Stimulated activated naive CD8-positive, alpha-beta T cell treated with anti-CD3 and anti-CD28 coated beads, Interleukin-15, Interleukin-2, amounts not matched to agents 100 ng/mL and 50 ng/mL, for 24 hours (primary cell): ENCODE measurements around the gene FASTK.

Experiments used
- H3K27ac Mint-ChIP-seq: one replicate; pipeline ENCODE4 v1.8.0; 2021; ENCODE audit warnings: mild to moderate bottlenecking, mixed read lengths
- H3K27me3 Mint-ChIP-seq: one replicate; pipeline ENCODE4 v1.8.0; 2021; ENCODE audit warnings: mixed read lengths
- H3K36me3 Mint-ChIP-seq: one replicate; pipeline ENCODE4 v1.8.0; 2021; ENCODE audit warnings: low read depth, mixed read lengths
- H3K4me1 Mint-ChIP-seq: one replicate; pipeline ENCODE4 v1.8.0; 2021; ENCODE audit warnings: low read depth, mixed read lengths
- H3K4me3 Mint-ChIP-seq: one replicate; pipeline ENCODE4 v1.8.0; 2021; ENCODE audit warnings: mild to moderate bottlenecking, mixed read lengths
- H3K9me3 Mint-ChIP-seq: one replicate; pipeline ENCODE4 v1.8.0; 2021; ENCODE audit warnings: mixed read lengths

FASTK gene

GRCh38 chr7:151071032-151071866 is 9.4 kb downstream of the FASTK start:
- H3K27ac Mint-ChIP-seq = no peak overlapping the region

DNA sequence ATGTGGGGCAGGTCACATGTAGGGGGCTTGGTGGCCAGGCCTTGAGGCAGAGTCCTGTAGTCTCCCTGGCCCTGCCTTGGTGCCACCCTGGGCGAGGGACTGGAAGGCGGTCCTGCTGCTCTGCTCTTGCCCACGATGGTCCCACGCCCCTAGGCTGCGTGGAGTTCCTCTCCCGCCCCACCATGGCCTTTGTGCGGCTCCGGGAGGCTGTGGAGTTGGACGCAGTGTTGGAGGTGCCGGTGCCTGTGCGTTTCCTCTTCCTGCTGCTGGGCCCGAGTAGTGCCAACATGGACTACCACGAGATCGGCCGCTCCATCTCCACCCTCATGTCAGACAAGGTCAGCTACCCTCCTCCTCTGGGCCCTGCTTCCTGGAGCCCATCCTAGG is 10.0 kb downstream of the FASTK start:
- no peak overlapping the region for H3K4me3 Mint-ChIP-seq
- H3K36me3 Mint-ChIP-seq = peaks cover 32% of the 10 kb centered on the region
- no peaks in the 10 kb centered on the region for H3K27me3 Mint-ChIP-seq
- H3K9me3 Mint-ChIP-seq = no peaks in the 10 kb centered on the region
- no peaks in the 10 kb centered on the region for H3K4me1 Mint-ChIP-seq
- H3K27ac Mint-ChIP-seq = no peak overlapping the region

More at GRCh38 chr7:151071032-151071866, 9.4 kb downstream of the FASTK start:
- no peaks in the 10 kb centered on the region for H3K4me1 Mint-ChIP-seq
- no peaks in the 10 kb centered on the region for H3K27me3 Mint-ChIP-seq
- H3K9me3 Mint-ChIP-seq = no peaks in the 10 kb centered on the region
- H3K36me3 Mint-ChIP-seq = peaks cover 39% of the 10 kb centered on the region
- H3K4me3 Mint-ChIP-seq = no peak overlapping the region

GRCh38 chr7:151069841-151070573 is 10.6 kb downstream of the FASTK start:
- Mint-ChIP-seq H3K4me1 (no peaks in the 10 kb centered on the region), H3K9me3 (no peaks in the 10 kb centered on the region), H3K36me3 (peaks cover 34% of the 10 kb centered on the region), H3K4me3 (no peak overlapping the region), H3K27me3 (no peaks in the 10 kb centered on the region), H3K27ac (no peak overlapping the region)

- Mint-ChIP-seq H3K27ac (no peak overlapping the region), H3K36me3 (peaks cover 25% of the 10 kb centered on the region), H3K27me3 (no peaks in the 10 kb centered on the region), H3K9me3 (no peaks in the 10 kb centered on the region), H3K4me3 (no peak overlapping the region), H3K4me1 (no peaks in the 10 kb centered on the region)
These were observed 12.4 kb downstream of the FASTK start for GRCh38 chr7:151068069-151068773.

DNA sequence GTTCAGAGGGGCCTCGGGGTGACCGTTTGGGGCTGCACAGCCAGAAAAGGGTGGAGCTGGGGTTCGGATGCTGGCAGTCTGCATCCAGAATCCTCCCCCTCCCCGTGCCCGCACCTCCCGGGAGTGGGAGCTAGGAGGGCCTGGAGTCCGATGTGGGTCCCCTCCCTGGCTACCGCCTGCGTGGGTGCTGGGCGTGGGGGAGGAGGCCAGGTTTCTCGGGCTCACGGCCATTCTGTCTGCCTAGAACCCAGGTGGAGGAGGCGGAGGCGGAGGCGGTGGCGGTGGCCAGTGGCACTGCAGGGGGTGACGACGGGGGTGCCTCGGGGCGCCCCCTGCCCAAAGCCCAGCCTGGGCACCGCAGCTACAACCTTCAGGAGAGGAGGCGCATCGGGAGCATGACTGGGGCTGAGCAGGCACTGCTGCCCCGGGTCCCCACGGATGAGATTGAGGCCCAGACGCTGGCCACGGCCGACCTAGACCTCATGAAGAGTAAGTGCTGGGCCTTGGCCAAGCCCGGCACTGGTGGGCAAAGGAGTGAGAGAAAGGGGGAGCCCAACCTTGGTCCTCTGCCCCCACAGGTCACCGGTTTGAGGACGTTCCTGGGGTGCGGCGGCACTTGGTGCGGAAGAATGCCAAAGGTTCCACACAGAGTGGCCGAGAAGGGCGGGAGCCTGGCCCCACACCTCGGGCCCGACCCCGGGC is 14.2 kb downstream of the FASTK start:
- peaks cover 18% of the 10 kb centered on the region for H3K36me3 Mint-ChIP-seq
- H3K4me1 Mint-ChIP-seq = peaks cover 3% of the 10 kb centered on the region

GRCh38 chr7:151065516-151065915 is 15.1 kb downstream of the FASTK start:
- Mint-ChIP-seq H3K4me1 (peaks cover 10% of the 10 kb centered on the region), H3K36me3 (peaks cover 18% of the 10 kb centered on the region), H3K4me3 (no peak overlapping the region), H3K9me3 (no peaks in the 10 kb centered on the region), H3K27ac (no peak overlapping the region), H3K27me3 (no peaks in the 10 kb centered on the region)

More for the DNA sequence above, 14.2 kb downstream of the FASTK start:
- Mint-ChIP-seq H3K9me3 (no peaks in the 10 kb centered on the region), H3K27ac (no peak overlapping the region), H3K4me3 (no peak overlapping the region), H3K27me3 (no peaks in the 10 kb centered on the region)

GRCh38 chr7:151064993-151065392 is 15.6 kb downstream of the FASTK start:
- H3K9me3 Mint-ChIP-seq = no peaks in the 10 kb centered on the region
- H3K27me3 Mint-ChIP-seq = no peaks in the 10 kb centered on the region
- no peak overlapping the region for H3K27ac Mint-ChIP-seq
- peaks cover 18% of the 10 kb centered on the region for H3K36me3 Mint-ChIP-seq
- no peak overlapping the region for H3K4me3 Mint-ChIP-seq
- H3K4me1 Mint-ChIP-seq = peaks cover 10% of the 10 kb centered on the region

DNA sequence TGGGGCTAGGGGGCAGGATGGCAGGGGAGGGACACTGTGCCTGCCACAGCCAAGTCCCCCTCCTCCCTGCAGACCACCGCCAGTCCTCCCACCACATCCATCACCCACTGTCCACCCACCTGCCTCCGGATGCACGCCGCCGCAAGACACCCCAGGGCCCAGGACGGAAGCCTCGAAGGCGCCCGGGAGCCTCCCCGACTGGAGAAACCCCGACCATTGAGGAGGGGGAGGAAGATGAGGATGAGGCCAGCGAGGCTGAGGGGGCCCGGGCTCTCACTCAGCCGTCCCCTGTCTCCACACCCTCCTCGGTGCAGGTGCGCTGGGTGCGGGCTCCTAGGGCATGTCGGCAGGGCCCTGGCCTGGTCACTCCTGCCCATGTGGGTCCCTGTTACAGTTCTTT is 16.2 kb downstream of the FASTK start:
- Mint-ChIP-seq H3K27me3 (no peaks in the 10 kb centered on the region), H3K4me3 (no peak overlapping the region), H3K9me3 (no peaks in the 10 kb centered on the region), H3K4me1 (peaks cover 10% of the 10 kb centered on the region), H3K36me3 (peaks cover 18% of the 10 kb centered on the region), H3K27ac (no peak overlapping the region)

DNA sequence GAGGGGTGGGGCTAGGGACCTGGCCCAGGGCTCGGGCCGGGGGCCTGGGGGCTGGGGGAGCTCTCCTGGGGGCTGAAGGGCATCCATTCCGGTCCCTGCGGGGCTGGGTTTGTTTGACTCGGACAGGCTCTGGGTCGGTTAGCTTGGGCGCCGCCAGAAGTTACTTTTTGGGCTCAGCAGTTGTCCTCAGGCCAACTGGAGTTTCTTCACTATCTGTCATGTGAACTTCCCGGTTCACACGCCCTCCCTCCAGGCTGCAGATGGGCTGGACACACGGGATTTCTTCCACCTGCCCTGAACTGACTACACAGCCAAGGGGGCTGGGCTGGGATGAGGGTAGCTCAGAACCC is 17.4 kb downstream of the FASTK start:
- Mint-ChIP-seq H3K4me3 (no peak overlapping the region), H3K27me3 (no peaks in the 10 kb centered on the region), H3K27ac (no peak overlapping the region), H3K36me3 (peaks cover 18% of the 10 kb centered on the region), H3K9me3 (no peaks in the 10 kb centered on the region), H3K4me1 (peaks cover 21% of the 10 kb centered on the region)

GRCh38 chr7:151062399-151063211 is 18.0 kb downstream of the FASTK start:
- H3K4me1 Mint-ChIP-seq = peaks cover 24% of the 10 kb centered on the region

GRCh38 chr7:151062111-151062398 is 18.6 kb downstream of the FASTK start:
- Mint-ChIP-seq H3K4me3 (no peak overlapping the region), H3K36me3 (peaks cover 8% of the 10 kb centered on the region)

More at GRCh38 chr7:151062399-151063211, 18.0 kb downstream of the FASTK start:
- Mint-ChIP-seq H3K4me3 (no peak overlapping the region), H3K9me3 (no peaks in the 10 kb centered on the region), H3K27ac (no peak overlapping the region), H3K27me3 (no peaks in the 10 kb centered on the region), H3K36me3 (peaks cover 12% of the 10 kb centered on the region)

GRCh38 chr7:151061213-151062110 is 19.1 kb downstream of the FASTK start:
- Mint-ChIP-seq H3K36me3 (peaks cover 5% of the 10 kb centered on the region), H3K4me1 (peaks cover 34% of the 10 kb centered on the region), H3K27me3 (no peaks in the 10 kb centered on the region), H3K27ac (peak overlapping the region; percentile 61), H3K9me3 (no peaks in the 10 kb centered on the region), H3K4me3 (peak overlapping the region; percentile 93)

More at GRCh38 chr7:151062111-151062398, 18.6 kb downstream of the FASTK start:
- H3K27me3 Mint-ChIP-seq = no peaks in the 10 kb centered on the region
- H3K4me1 Mint-ChIP-seq = peaks cover 29% of the 10 kb centered on the region
- H3K9me3 Mint-ChIP-seq = no peaks in the 10 kb centered on the region
- no peak overlapping the region for H3K27ac Mint-ChIP-seq

DNA sequence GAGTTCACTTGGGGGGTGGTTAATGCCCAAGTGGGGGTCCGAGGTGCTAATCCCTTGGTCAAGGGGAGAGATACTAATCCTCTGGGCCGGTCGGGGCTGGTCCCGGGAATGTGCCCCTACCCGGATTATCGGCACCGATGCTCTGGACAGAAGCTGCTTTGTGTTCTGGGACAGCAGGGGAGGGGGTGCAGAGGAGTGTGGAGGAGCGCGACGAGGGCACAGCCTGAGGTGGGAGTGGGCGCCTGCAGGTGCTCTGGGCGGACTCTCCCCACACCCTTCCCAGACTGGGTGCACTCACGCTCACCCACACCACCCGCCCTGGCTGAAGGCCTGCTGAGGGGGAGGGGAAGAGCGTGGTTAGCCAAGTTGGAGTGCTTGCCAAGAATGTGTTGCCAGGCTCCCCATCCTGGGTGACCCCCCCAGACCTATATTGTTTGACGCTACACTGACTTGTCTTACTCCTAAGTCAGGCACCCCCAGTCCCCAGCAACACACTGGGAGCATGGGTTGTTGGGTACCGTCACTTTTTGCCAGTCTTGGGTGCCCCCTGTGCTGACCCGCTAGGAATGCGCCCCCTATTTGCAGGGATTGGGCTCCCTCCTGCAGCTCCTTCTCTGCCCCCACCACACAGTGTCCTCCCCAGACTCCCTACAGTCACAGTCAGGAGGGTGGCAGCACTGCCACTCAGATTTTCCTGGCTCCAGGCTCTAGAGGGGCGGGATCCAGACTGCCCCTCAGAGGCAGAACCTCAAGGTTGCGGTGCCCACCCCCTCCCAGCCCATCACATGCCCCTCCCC is 20.0 kb downstream of the FASTK start:
- peaks cover 5% of the 10 kb centered on the region for H3K36me3 Mint-ChIP-seq
- H3K27me3 Mint-ChIP-seq = no peaks in the 10 kb centered on the region
- H3K4me3 Mint-ChIP-seq = peak overlapping the region; percentile 93
- H3K4me1 Mint-ChIP-seq = peaks cover 34% of the 10 kb centered on the region
- peak overlapping the region; percentile 31 for H3K27ac Mint-ChIP-seq
- H3K9me3 Mint-ChIP-seq = no peaks in the 10 kb centered on the region
